Fibroblast of lung (primary cell): Measurements from ENCODE around the gene KIF5A. TPM values are rescaled to one million over a fixed set of nuclear protein-coding genes. Genes with fewer than 3 reads are reported as not detected.
"Not testable (repeated sequence)": the region's sequence is repeated elsewhere in the genome, so short reads cannot be mapped to it uniquely, and the experiment has no call there.

ENCODE experiments used
- DNase-seq, 2 donors: peaks; one replicate each; pipeline versions ENCODE4 v3.0.0 to v3.0.0-alpha.2; 2010; ENCODE audit warnings: low read depth in 2 of 2
- H2AFZ ChIP-seq: 2 replicates; pipeline ENCODE4 v1.5.1; 2012; ENCODE audit warnings: low read length, control low read depth, inconsistent platforms
- H3K27ac ChIP-seq: 2 replicates; pipeline ENCODE4 v1.5.1; 2011; ENCODE audit warnings: low read length, control low read depth; ENCODE audit not compliant: insufficient read depth
- H3K27me3 ChIP-seq: 2 replicates; pipeline ENCODE4 v1.5.1; 2011; ENCODE audit warnings: mild to moderate bottlenecking, low read length; ENCODE audit not compliant: control insufficient read depth, insufficient read depth
- H3K36me3 ChIP-seq: 2 replicates; pipeline ENCODE4 v1.5.1; 2011; ENCODE audit warnings: low read length; ENCODE audit not compliant: control insufficient read depth, insufficient read depth
- H3K4me1 ChIP-seq: 2 replicates; pipeline ENCODE4 v1.5.1; 2011; ENCODE audit warnings: low read length; ENCODE audit not compliant: control insufficient read depth, insufficient read depth; ENCODE audit errors: extremely low read depth
- H3K4me2 ChIP-seq: 2 replicates; pipeline ENCODE4 v1.5.1; 2011; ENCODE audit warnings: low read length, control low read depth; ENCODE audit not compliant: insufficient read depth; ENCODE audit errors: extremely low read depth
- H3K4me3 ChIP-seq, 4 experiments: fragments of 200-600 bp in 1 of 4; sonication (generic) in 1 of 4; replicated peaks in 1 of 4; 2 replicates each; pipeline ENCODE4 v1.5.1; 2011 to 2016; ENCODE audit warnings: low read length in 4 of 4, low read depth in 3 of 4, mild to moderate bottlenecking in 3 of 4, control low read depth in 2 of 4, inconsistent platforms in 1 of 4, mixed read lengths in 1 of 4; ENCODE audit not compliant: insufficient read depth in 1 of 4; ENCODE audit errors: control extremely low read depth in 1 of 4
- H3K79me2 ChIP-seq: 2 replicates; pipeline ENCODE4 v1.5.1; 2012; ENCODE audit warnings: mild to moderate bottlenecking, low read length, inconsistent platforms; ENCODE audit not compliant: control insufficient read depth, insufficient read depth
- H3K9ac ChIP-seq: 2 replicates; pipeline ENCODE4 v1.5.1; 2011; ENCODE audit warnings: mild to moderate bottlenecking, low read length, control low read depth; ENCODE audit not compliant: insufficient read depth
- H3K9me3 ChIP-seq: 2 replicates; pipeline ENCODE4 v1.5.1; 2012; ENCODE audit warnings: low read depth, low read length; ENCODE audit not compliant: control insufficient read depth, insufficient read depth
- H4K20me1 ChIP-seq: 2 replicates; pipeline ENCODE4 v1.5.1; 2011; ENCODE audit warnings: low read length; ENCODE audit not compliant: control insufficient read depth, insufficient read depth; ENCODE audit errors: extremely low read depth
- CTCF ChIP-seq, 2 donors: IDR thresholded peaks in 1 of 2; conservative IDR thresholded peaks in 1 of 2; 1 replicate in 1 of 2; 2 replicates in 1 of 2; pipeline ENCODE4 v1.5.1; 2011 to 2012; ENCODE audit warnings: low read length in 2 of 2, control low read depth in 1 of 2, inconsistent platforms in 1 of 2, low read depth in 1 of 2, mild to moderate bottlenecking in 1 of 2
- EZH2 ChIP-seq: IDR thresholded peaks from 2 replicates; pipeline ENCODE4 v1.5.1; 2012; ENCODE audit warnings: low read length, control low read depth, mild to moderate bottlenecking; ENCODE audit errors: missing control alignments
- polyA plus RNA-seq, 2 donors: library from polyadenylated mRNA; depleted of rRNA in 1 of 2; stranded (reverse) in 1 of 2; unstranded in 1 of 2; fragments of >200 nt; gene quantifications; 2 replicates each; pipeline ENCODE4 v1.2.1, GENCODE V29; 2011 to 2012; ENCODE audit warnings: missing spikeins in 1 of 2
- total RNA-seq: library from RNA; depleted of rRNA; stranded (reverse); fragments of >200 nt; gene quantifications from 2 replicates; pipeline ENCODE4 v1.2.1, GENCODE V29; 2014

Gene KIF5A
- total and polyA plus RNA-seq, 2 donors (not counting 1 experiment from before 2014, with no cell fraction given), result 0.53 to 1.3 TPM

DNA sequence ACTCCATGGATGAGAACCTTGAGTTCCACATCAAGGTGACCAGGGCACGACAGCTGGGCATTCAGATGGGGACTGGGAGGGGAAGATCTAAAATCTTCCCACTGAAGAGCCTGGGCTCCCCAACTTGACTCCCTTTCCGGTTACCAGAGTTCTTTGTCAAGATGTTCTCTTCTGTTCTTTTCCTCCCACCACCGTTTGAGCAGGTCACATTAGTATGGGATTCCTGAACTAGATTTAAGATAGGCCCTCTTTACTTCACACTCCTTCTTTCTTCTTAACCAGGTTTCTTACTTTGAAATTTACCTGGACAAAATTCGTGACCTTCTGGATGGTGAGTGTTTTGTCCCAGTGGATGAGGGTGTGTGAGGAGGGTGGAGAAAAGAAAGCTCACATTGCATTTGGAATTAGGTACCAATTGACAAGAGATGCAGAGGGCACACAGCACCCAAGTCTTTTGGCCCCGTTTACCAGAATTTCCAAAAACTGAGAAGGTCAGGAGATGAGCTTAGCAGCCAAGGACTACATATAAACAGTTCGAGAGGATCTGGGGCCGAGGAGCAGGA, 14.4 kb downstream of the KIF5A start:
- no peak for DNase-seq
- H2AFZ ChIP-seq, result no peak overlapping the region
- H3K36me3 ChIP-seq, result no peaks in the 10 kb centered on the region
- no peaks in the 10 kb centered on the region for H3K9me3 ChIP-seq
- no peaks in the 10 kb centered on the region for H3K79me2 ChIP-seq
- H3K4me1 ChIP-seq, result no peaks in the 10 kb centered on the region
- TF ChIP-seq EZH2, result no peak
- no peak for TF ChIP-seq CTCF (conservative IDR thresholded peaks at IDR 0.05 in 1 of 2, IDR thresholded peaks at IDR 0.05 in 1 of 2; ENCODE audit: low read depth in 1 of 2, low read length in 2 of 2)
- H3K27ac ChIP-seq, result no peak overlapping the region
- no peak overlapping the region for H3K4me2 ChIP-seq
- no peak overlapping the region for H3K9ac ChIP-seq
- no peaks in the 10 kb centered on the region for H4K20me1 ChIP-seq
- no peaks in the 10 kb centered on the region for H3K27me3 ChIP-seq
- no peak overlapping the region for H3K4me3 ChIP-seq

- no peak for TF ChIP-seq EZH2
- no peak for TF ChIP-seq CTCF (conservative IDR thresholded peaks at IDR 0.05 in 1 of 2, IDR thresholded peaks at IDR 0.05 in 1 of 2; ENCODE audit: low read depth in 1 of 2, low read length in 2 of 2)
- Histone ChIP-seq H3K4me1 (no peaks in the 10 kb centered on the region), H4K20me1 (no peaks in the 10 kb centered on the region), H2AFZ (no peak overlapping the region), H3K79me2 (no peaks in the 10 kb centered on the region), H3K9ac (no peak overlapping the region), H3K27ac (no peak overlapping the region), H3K4me2 (no peak overlapping the region), H3K9me3 (no peaks in the 10 kb centered on the region), H3K36me3 (no peaks in the 10 kb centered on the region), H3K4me3 (no peak overlapping the region), H3K27me3 (no peaks in the 10 kb centered on the region)
- no peak for DNase-seq
Measured at GRCh38 chr12:57568838-57569237, 19.0 kb downstream of the KIF5A start.

DNA sequence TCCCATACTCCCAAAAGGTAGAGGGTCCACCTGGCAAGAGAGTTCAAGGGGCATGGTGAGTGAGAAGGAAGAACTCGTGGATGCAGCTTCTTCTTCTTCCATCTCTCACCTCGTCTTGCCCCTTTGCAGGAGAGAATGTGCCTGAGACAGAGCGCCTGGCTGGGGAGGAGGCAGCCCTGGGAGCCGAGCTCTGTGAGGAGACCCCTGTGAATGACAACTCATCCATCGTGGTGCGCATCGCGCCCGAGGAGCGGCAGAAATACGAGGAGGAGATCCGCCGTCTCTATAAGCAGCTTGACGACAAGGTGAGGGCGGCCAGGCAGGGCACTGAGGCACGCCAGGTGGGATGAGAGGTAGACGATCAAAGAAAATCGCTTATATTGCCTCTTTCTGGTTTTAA, 20.0 kb downstream of the KIF5A start:
- Histone ChIP-seq H4K20me1 (no peaks in the 10 kb centered on the region), H3K9ac (no peak overlapping the region), H3K36me3 (no peaks in the 10 kb centered on the region), H3K4me2 (no peak overlapping the region), H3K27me3 (no peaks in the 10 kb centered on the region), H2AFZ (no peak overlapping the region), H3K4me3 (no peak overlapping the region), H3K4me1 (no peaks in the 10 kb centered on the region), H3K27ac (no peak overlapping the region), H3K79me2 (no peaks in the 10 kb centered on the region), H3K9me3 (no peaks in the 10 kb centered on the region)
- DNase-seq, result no peak
- TF ChIP-seq EZH2, result no peak
- TF ChIP-seq CTCF (conservative IDR thresholded peaks at IDR 0.05 in 1 of 2, IDR thresholded peaks at IDR 0.05 in 1 of 2; ENCODE audit: low read depth in 1 of 2, low read length in 2 of 2), result no peak

GRCh38 chr12:57570438-57570837, 20.6 kb downstream of the KIF5A start:
- H3K9ac ChIP-seq, H3K79me2 ChIP-seq, H3K27me3 ChIP-seq: not testable (repeated sequence)

More at GRCh38 chr12:57570438-57570837, 20.6 kb downstream of the KIF5A start:
- not testable (repeated sequence) for H3K4me1 ChIP-seq, H2AFZ ChIP-seq, H3K27ac ChIP-seq, H3K4me2 ChIP-seq, H4K20me1 ChIP-seq, H3K36me3 ChIP-seq, DNase-seq, H3K9me3 ChIP-seq, H3K4me3 ChIP-seq
